A549 (cell line): ENCODE results near the gene EXOC4. TPM values are rescaled to one million over a fixed set of nuclear protein-coding genes. Genes with fewer than 3 reads are reported as not detected.

Experiments
- ATAC-seq, 2 experiments: fragments of 200-7000 bp in 1 of 2; fragments of >200 bp in 1 of 2; cut with Nextera tagmentation in 1 of 2; cut with Tn5 transposase in 1 of 2; 3 replicates each; pipeline versions ENCODE4 v1.8.0 to v1.9.1; 2018 to 2020; ENCODE audit warnings: mild to moderate bottlenecking in 1 of 2, moderate library complexity in 1 of 2
- CTCF ChIA-PET: fragments of 300-600 bp; sonication (Branson Sonifier 250); formaldehyde crosslinking; extraction: SDS; loops from one replicate; lab custom pipeline; 2021; ENCODE audit warnings: antibody characterized with exemption, inconsistent platforms; lab: Yijun Ruan, JAX
- POLR2A ChIA-PET: fragments of 350-600 bp; formaldehyde crosslinking; extraction: SDS; loops from one replicate; lab custom pipeline; 2021; ENCODE audit warnings: antibody characterized with exemption, inconsistent platforms; lab: Yijun Ruan, JAX
- DNase-seq, 2 experiments: peaks; one replicate each; pipeline versions ENCODE4 v3.0.0 to v3.0.0-alpha.2; 2011 to 2016; ENCODE audit warnings: low read depth in 1 of 2, low spot score in 1 of 2
- FAIRE-seq: peaks from 2 replicates; lab custom pipeline; 2011; peaks lifted over from hg19 to GRCh38; lab: Jason Lieb, UNC
- H3K27ac ChIP-seq, 2 experiments: fragments of >200 bp; sonication (Bioruptor Twin); formaldehyde crosslinking; 3 replicates each; pipeline ENCODE4 v1.5.1; 2016 to 2017
- H3K4me1 ChIP-seq: fragments of >200 bp; sonication (Bioruptor Twin); formaldehyde crosslinking; 3 replicates; pipeline ENCODE4 v1.6.1; 2016
- H3K4me2 ChIP-seq: fragments of >200 bp; sonication (Bioruptor Twin); formaldehyde crosslinking; 3 replicates; pipeline ENCODE4 v1.6.1; 2016
- H3K4me3 ChIP-seq: fragments of >200 bp; sonication (Bioruptor Twin); formaldehyde crosslinking; 3 replicates; pipeline ENCODE4 v1.5.1; 2016
- H3K9me3 ChIP-seq: fragments of >200 bp; sonication (Bioruptor Twin); formaldehyde crosslinking; 3 replicates; pipeline ENCODE4 v1.6.1; 2016
- ATOH8 ChIP-seq: fragments of 250-450 bp; sonication (Bioruptor Pico); IDR thresholded peaks from 2 replicates; pipeline ENCODE4 v1.5.0; 2020; ENCODE audit warnings: low read depth, mild to moderate bottlenecking, moderate library complexity
- BCL3 ChIP-seq: fragments of >200 bp; sonication (Bioruptor Twin); formaldehyde crosslinking; IDR thresholded peaks from 3 replicates; pipeline ENCODE4 v1.6.1; 2016
- BHLHE40 ChIP-seq: IDR thresholded peaks from 2 replicates; pipeline ENCODE4 v1.6.1; 2012; ENCODE audit warnings: low read depth, low read length, inconsistent platforms
- CBX2 ChIP-seq: fragments of 200-600 bp; sonication (generic); IDR thresholded peaks from 2 replicates; pipeline ENCODE4 v1.6.1; 2016; ENCODE audit warnings: low read depth, mild to moderate bottlenecking, borderline replicate concordance
- CHD2 ChIP-seq: fragments of 150-350 bp; IDR thresholded peaks from 2 replicates; pipeline ENCODE4 v1.6.1; 2014; ENCODE audit warnings: low read length; ENCODE audit not compliant: partially characterized antibody
- E2F6 ChIP-seq: IDR thresholded peaks from 2 replicates; pipeline ENCODE4 v1.6.1; 2012; ENCODE audit warnings: low read depth, borderline replicate concordance
- EHF ChIP-seq: fragments of 250-450 bp; sonication (Bioruptor Pico); IDR thresholded peaks from 2 replicates; pipeline ENCODE4 v1.5.0; 2020; ENCODE audit warnings: mild to moderate bottlenecking
- ELK1 ChIP-seq: fragments of 150-350 bp; IDR thresholded peaks from 2 replicates; pipeline ENCODE4 v1.6.1; 2014; ENCODE audit warnings: low read depth, mild to moderate bottlenecking, low read length
- FOSL2 ChIP-seq, 2 experiments: fragments of 450-650 bp in 1 of 2; fragments of >200 bp in 1 of 2; sonication (Bioruptor Twin) in 1 of 2; formaldehyde crosslinking; IDR thresholded peaks; 2 replicates each; pipeline versions ENCODE4 v1.5.0 to v1.6.1; 2016 to 2020; ENCODE audit warnings: mild to moderate bottlenecking in 1 of 2, moderate library complexity in 1 of 2
- GATA3 ChIP-seq: IDR thresholded peaks from 2 replicates; pipeline ENCODE4 v1.6.1; 2012; ENCODE audit warnings: borderline replicate concordance
- HES2 ChIP-seq: fragments of >200 bp; sonication (Bioruptor Twin); formaldehyde crosslinking; IDR thresholded peaks from 2 replicates; pipeline ENCODE4 v1.6.1; 2016
- HOXA7 ChIP-seq: fragments of 250-450 bp; sonication (Bioruptor Pico); IDR thresholded peaks from 2 replicates; pipeline ENCODE4 v1.5.0; 2020; ENCODE audit warnings: mild to moderate bottlenecking, moderate library complexity
- HOXB13 ChIP-seq: fragments of 250-450 bp; sonication (Bioruptor Pico); IDR thresholded peaks from 2 replicates; pipeline ENCODE4 v1.5.0; 2020; ENCODE audit warnings: low read depth, mild to moderate bottlenecking, moderate library complexity
- JUN ChIP-seq, 2 experiments: fragments of >200 bp; sonication (Bioruptor Twin); formaldehyde crosslinking; IDR thresholded peaks; 2 replicates in 1 of 2; 3 replicates in 1 of 2; pipeline ENCODE4 v1.6.1; 2016 to 2017
- JUNB ChIP-seq: fragments of >200 bp; sonication (Bioruptor Twin); formaldehyde crosslinking; IDR thresholded peaks from 2 replicates; pipeline ENCODE4 v1.6.1; 2016
- MAX ChIP-seq: IDR thresholded peaks from 2 replicates; pipeline ENCODE4 v1.6.1; 2012
- MAZ ChIP-seq: fragments of 150-350 bp; IDR thresholded peaks from 2 replicates; pipeline ENCODE4 v1.6.1; 2014; ENCODE audit warnings: antibody characterized with exemption, low read depth, low read length, borderline replicate concordance
- NFE2L2 ChIP-seq: fragments of 150-350 bp; conservative IDR thresholded peaks from 2 replicates; pipeline ENCODE4 v1.6.1; 2014; ENCODE audit warnings: low read length
- NR3C1 ChIP-seq: fragments of >200 bp; sonication (Bioruptor Twin); formaldehyde crosslinking; IDR thresholded peaks from 3 replicates; pipeline ENCODE4 v1.6.1; 2017
- PBX3 ChIP-seq: IDR thresholded peaks from 2 replicates; pipeline ENCODE4 v1.6.1; 2012
- POLR2A ChIP-seq: IDR thresholded peaks from 2 replicates; pipeline ENCODE4 v1.6.1; 2012; ENCODE audit warnings: mild to moderate bottlenecking, low read length
- RAD21 ChIP-seq, 2 experiments: fragments of >200 bp in 1 of 2; sonication (Bioruptor Twin) in 1 of 2; formaldehyde crosslinking in 1 of 2; IDR thresholded peaks in 1 of 2; conservative IDR thresholded peaks in 1 of 2; 2 replicates in 1 of 2; 3 replicates in 1 of 2; pipeline ENCODE4 v1.6.1; 2012 to 2018; ENCODE audit warnings: inconsistent platforms in 1 of 2
- RARB ChIP-seq: fragments of 250-450 bp; sonication (Bioruptor Pico); IDR thresholded peaks from 2 replicates; pipeline ENCODE4 v1.8.0; 2021; ENCODE audit warnings: mild to moderate bottlenecking, moderate library complexity
- RCOR1 ChIP-seq: fragments of 150-350 bp; IDR thresholded peaks from 2 replicates; pipeline ENCODE4 v1.6.1; 2014; ENCODE audit warnings: antibody characterized with exemption, low read length, low read depth
- SMC3 ChIP-seq: fragments of >200 bp; sonication (Bioruptor Twin); formaldehyde crosslinking; IDR thresholded peaks from 3 replicates; pipeline ENCODE4 v1.6.1; 2018; ENCODE audit warnings: inconsistent platforms
- ZFP36 ChIP-seq: fragments of 450-650 bp; IDR thresholded peaks from 2 replicates; pipeline ENCODE4 v1.6.1; 2014; ENCODE audit warnings: borderline replicate concordance; ENCODE audit not compliant: partially characterized antibody
- ZSCAN20 ChIP-seq: fragments of 250-450 bp; sonication (Bioruptor Pico); IDR thresholded peaks from 2 replicates; pipeline ENCODE4 v1.8.0; 2022; ENCODE audit warnings: mild to moderate bottlenecking, moderate library complexity
- WGBS: methylation state at CpG from one replicate; pipeline ENCODE4 v1.1.6; 2017; ENCODE audit errors: missing lambda C conversion rate; 5-methylcytosine and 5-hydroxymethylcytosine counted together
- polyA plus RNA-seq, 4 experiments: library from polyadenylated mRNA; depleted of rRNA in 3 of 4; stranded (reverse); fragments of >200 nt; fragmentation: RNase III in 1 of 4; extraction: RNeasy Plus Mini Kit Qiagen cat#74134 plus additional on column Dnase treatment in 1 of 4; gene quantifications; 2 replicates in 3 of 4; 3 replicates in 1 of 4; pipeline ENCODE4 v1.2.3, GENCODE V29; 2011 to 2017

The EXOC4 gene
- polyA plus RNA-seq, 2 of the 4 experiments (the other 2 are of a cell fraction) = 33.4 to 73.1 TPM

- TF ChIP-seq ELK1 = no peak
- no peak for TF ChIP-seq HOXB13 (CRISPR knock-in tag)
These were observed 537.1 kb downstream of the EXOC4 start (continued) for GRCh38 chr7:133789974-133790373.

- DNase-seq (no peak), FAIRE-seq (no peak), ATAC-seq (no peak)
- Histone ChIP-seq H3K4me3 (no peak overlapping the region), H3K4me1 (no peaks in the 10 kb centered on the region), H3K4me2 (no peak overlapping the region), H3K27ac (no peak overlapping the region), H3K9me3 (no peaks in the 10 kb centered on the region)
- 88% methylated on average over 4 of the region's 4 CpGs for WGBS
- POLR2A ChIA-PET = no interaction called here
- CTCF ChIA-PET = no interaction called here
- TF ChIP-seq E2F6 (no peak), NFE2L2 (no peak), MAZ (no peak), RARB (CRISPR knock-in tag) (no peak), EHF (no peak), JUN (IDR thresholded peaks at IDR 0.05) (no peak), BCL3 (no peak), SMC3 (no peak), CBX2 (no peak), PBX3 (no peak), MAX (no peak), HES2 (no peak), BHLHE40 (no peak), RCOR1 (no peak)
These were observed 538.0 kb downstream of the EXOC4 start for GRCh38 chr7:133790911-133791310.

GRCh38 chr7:133794479-133794878 is 541.6 kb downstream of the EXOC4 start:
- TF ChIP-seq POLR2A = no peak
- TF ChIP-seq GATA3 = no peak
- TF ChIP-seq RARB (CRISPR knock-in tag) = no peak
- CTCF ChIA-PET = interaction anchor here (1.5 kb wide), 1 partner anchor 16 kb away, joined by 4 read pairs; no protein-coding TSS in a partner anchor
- ATAC-seq (no peak), FAIRE-seq (no peak), DNase-seq (no peak)
- H3K4me2 ChIP-seq = no peak overlapping the region
- no peaks in the 10 kb centered on the region for H3K4me1 ChIP-seq
- POLR2A ChIA-PET = no interaction called here
- no peaks in the 10 kb centered on the region for H3K9me3 ChIP-seq
- WGBS = 47% methylated on average over 2 of the region's 2 CpGs
- no peak overlapping the region for H3K4me3 ChIP-seq
- no peak overlapping the region for H3K27ac ChIP-seq

GRCh38 chr7:133795068-133795665 is 542.3 kb downstream of the EXOC4 start:
- Histone ChIP-seq H3K4me3 (no peak overlapping the region), H3K4me2 (no peak overlapping the region), H3K4me1 (no peaks in the 10 kb centered on the region), H3K27ac (no peak overlapping the region), H3K9me3 (no peaks in the 10 kb centered on the region)
- WGBS = 93% methylated on average over 2 of the region's 2 CpGs
- ChIA-PET POLR2A (no interaction called here), CTCF (interaction anchor here (1.5 kb wide), 1 partner anchor 16 kb away, joined by 4 read pairs; no protein-coding TSS in a partner anchor)
- TF ChIP-seq CHD2 = no peak
- TF ChIP-seq MAZ = no peak
- no peak for TF ChIP-seq FOSL2 (IDR thresholded peaks at IDR 0.05)
- no peak for TF ChIP-seq FOSL2 (CRISPR knock-in tag; IDR thresholded peaks at IDR 0.05)
- no peak for TF ChIP-seq ZSCAN20 (CRISPR knock-in tag)
- no peak for TF ChIP-seq NR3C1
- TF ChIP-seq HOXA7 (CRISPR knock-in tag) = no peak
- TF ChIP-seq ATOH8 (CRISPR knock-in tag) = no peak
- no peak for TF ChIP-seq JUNB
- no peak for TF ChIP-seq BHLHE40
- TF ChIP-seq RAD21 (conservative IDR thresholded peaks at IDR 0.05 in 1 of 2, IDR thresholded peaks at IDR 0.05 in 1 of 2) = no peak
- no peak for TF ChIP-seq ZFP36
- ATAC-seq = no peak
- no peak for FAIRE-seq
- DNase-seq = no peak
